ACC112 (cell line): Measurements from ENCODE around the gene KIF26B.

Experiments
- H2AFZ ChIP-seq: fragments of 200-600 bp; sonication (generic); one replicate; pipeline ENCODE4 v1.6.0; 2017; ENCODE audit warnings: antibody characterized with exemption, low read length; ENCODE audit not compliant: unreplicated experiment
- H3K27ac ChIP-seq: fragments of 200-600 bp; sonication (generic); 2 replicates; pipeline ENCODE4 v1.5.1; 2014; ENCODE audit warnings: low read depth, mild to moderate bottlenecking, antibody characterized with exemption, low read length, moderate library complexity
- H3K27me3 ChIP-seq: fragments of 200-600 bp; sonication (generic); 2 replicates; pipeline ENCODE4 v1.6.1; 2014; ENCODE audit warnings: mild to moderate bottlenecking, antibody characterized with exemption, low read length, moderate library complexity, mixed read lengths; ENCODE audit not compliant: insufficient read depth
- H3K36me3 ChIP-seq: fragments of 200-600 bp; sonication (generic); 2 replicates; pipeline ENCODE4 v1.6.1; 2016; ENCODE audit warnings: mild to moderate bottlenecking, antibody characterized with exemption, low read length, moderate library complexity, mixed read lengths; ENCODE audit not compliant: insufficient read depth
- H3K4me1 ChIP-seq: fragments of 200-600 bp; sonication (generic); one replicate; pipeline ENCODE4 v1.6.1; 2016; ENCODE audit warnings: low read length, mixed read lengths; ENCODE audit not compliant: insufficient read depth, unreplicated experiment, control insufficient read depth
- H3K4me3 ChIP-seq: fragments of 200-600 bp; sonication (generic); 2 replicates; pipeline ENCODE4 v1.5.1; 2014; ENCODE audit warnings: mild to moderate bottlenecking, low read depth, low read length
- H3K79me2 ChIP-seq: fragments of 200-600 bp; sonication (generic); one replicate; pipeline ENCODE4 v1.6.0; 2016; ENCODE audit warnings: low read length; ENCODE audit not compliant: control insufficient read depth, unreplicated experiment, insufficient read depth

KIF26B gene

DNA sequence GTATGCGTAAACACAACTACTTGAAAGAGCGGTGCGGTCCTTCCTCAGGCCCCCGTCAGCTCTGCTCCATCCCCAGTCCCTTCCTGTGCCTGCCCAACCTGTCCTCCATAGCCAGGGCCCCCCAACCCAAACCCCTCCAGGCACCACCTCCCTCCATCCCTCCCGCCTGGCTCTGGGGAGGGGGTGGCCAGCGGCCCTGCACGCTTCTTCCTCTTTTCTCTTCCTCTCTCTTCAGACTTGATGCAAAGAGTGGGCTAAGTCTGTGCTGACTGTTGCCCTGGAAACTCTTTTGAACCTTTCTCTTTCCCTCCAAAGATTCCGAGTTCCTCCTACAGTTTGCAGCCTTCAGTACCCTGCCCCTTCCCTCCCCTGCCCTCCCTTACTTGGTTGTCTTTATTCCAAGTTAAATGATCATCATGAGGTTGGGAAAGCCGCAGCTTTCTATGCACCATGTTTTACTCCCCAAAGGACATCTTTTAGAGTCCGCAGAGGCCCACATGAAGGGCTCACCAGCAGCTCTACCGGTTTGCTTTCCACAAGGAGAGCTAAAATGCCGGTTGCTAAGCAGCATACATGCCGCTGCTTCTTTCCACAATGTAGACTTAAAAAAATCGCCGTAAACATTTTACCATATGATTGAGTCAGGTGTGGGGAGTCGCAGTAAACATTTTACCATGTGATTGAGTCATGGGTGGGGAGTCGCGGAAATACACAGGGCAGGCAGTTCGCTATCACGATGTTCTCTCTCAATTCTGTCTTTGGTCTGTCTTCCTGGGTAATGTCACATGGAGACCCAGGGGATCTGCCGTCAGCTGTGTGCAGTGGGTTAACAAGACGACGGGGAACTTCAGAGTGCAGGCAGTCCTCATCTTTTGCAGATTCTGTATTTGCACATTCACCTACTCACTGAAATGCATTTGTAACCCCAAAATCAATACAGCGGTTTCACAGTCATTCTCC, 525.3 kb downstream of the KIF26B start:
- no peak overlapping the region for H3K27ac ChIP-seq

DNA sequence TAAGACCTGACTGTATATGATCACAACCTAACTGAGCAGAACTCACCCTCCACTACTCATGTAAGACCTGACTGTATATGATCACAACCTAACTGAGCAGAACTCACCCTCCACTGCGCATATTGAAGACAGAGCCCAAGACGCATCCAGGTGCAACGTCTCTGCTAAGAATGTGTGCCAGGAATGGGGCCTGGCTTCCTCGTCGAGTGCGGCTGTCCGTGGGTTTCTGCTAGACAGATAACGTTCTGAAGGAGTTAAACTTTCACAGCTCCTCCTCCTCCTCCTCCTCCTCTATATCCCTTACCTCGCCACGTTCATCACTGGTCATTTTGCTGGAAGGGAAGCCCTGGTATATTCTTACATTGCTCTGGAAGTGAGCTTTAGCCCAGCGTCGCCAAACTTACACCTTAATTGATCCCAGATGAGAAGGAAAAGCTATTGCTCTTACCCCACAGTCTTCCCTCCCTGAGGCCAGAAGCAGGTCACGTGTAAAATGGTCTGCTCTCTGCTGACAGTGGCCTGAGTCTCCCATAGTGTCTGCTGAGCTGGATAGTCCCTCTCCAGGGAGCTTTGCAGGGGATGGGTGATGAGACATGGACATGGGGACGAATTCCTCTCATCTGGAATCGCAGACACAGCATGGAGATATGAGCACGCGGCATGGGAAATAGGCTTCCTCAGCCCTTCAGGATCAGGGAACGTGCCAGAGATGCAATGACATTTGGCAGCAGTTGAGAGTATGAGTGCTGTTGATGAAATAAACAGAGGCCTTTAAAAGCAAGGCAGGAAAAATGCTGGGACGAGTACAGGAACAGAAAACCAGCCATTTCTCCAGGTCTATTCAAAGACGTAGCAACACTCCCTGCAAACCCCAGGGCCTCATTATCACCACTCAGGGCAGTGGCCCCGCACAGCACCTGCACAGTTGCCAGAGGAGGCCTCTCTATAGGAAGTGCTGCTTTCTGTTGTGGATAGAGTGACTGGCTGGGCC, 528.1 kb downstream of the KIF26B start:
- H3K4me3 ChIP-seq = no peak overlapping the region
- H2AFZ ChIP-seq = no peak overlapping the region
- H3K27ac ChIP-seq = no peak overlapping the region
- H3K4me1 ChIP-seq = no peaks in the 10 kb centered on the region
- H3K36me3 ChIP-seq = no peaks in the 10 kb centered on the region
- no peaks in the 10 kb centered on the region for H3K27me3 ChIP-seq
- H3K79me2 ChIP-seq = no peaks in the 10 kb centered on the region

More for the DNA sequence above, 525.3 kb downstream of the KIF26B start:
- Histone ChIP-seq H3K4me1 (no peaks in the 10 kb centered on the region), H3K27me3 (no peaks in the 10 kb centered on the region), H3K4me3 (no peak overlapping the region), H2AFZ (no peak overlapping the region), H3K36me3 (no peaks in the 10 kb centered on the region), H3K79me2 (no peaks in the 10 kb centered on the region)

DNA sequence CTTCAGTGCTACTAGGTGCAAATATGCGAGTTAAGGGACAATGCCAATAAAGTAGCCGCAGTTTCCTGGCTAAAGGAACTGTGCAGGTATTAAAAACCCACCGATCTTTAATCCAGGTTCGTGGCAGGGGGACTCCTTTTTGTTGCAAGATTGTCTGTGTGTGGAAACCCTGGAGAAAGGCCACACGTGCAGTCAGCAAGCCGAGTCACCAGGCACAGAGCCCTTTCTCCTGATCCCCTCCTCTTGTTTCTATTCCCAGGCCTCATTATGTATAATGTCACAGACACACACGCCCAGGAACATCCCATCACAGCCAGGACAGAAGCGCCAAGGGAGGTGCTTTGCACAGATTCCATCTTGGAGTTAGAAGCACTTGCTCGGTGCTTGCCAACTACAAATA, 528.9 kb downstream of the KIF26B start:
- H3K79me2 ChIP-seq = no peaks in the 10 kb centered on the region
- no peak overlapping the region for H2AFZ ChIP-seq
- no peaks in the 10 kb centered on the region for H3K27me3 ChIP-seq
- no peaks in the 10 kb centered on the region for H3K4me1 ChIP-seq
- H3K36me3 ChIP-seq = no peaks in the 10 kb centered on the region
- H3K27ac ChIP-seq = no peak overlapping the region
- no peak overlapping the region for H3K4me3 ChIP-seq

DNA sequence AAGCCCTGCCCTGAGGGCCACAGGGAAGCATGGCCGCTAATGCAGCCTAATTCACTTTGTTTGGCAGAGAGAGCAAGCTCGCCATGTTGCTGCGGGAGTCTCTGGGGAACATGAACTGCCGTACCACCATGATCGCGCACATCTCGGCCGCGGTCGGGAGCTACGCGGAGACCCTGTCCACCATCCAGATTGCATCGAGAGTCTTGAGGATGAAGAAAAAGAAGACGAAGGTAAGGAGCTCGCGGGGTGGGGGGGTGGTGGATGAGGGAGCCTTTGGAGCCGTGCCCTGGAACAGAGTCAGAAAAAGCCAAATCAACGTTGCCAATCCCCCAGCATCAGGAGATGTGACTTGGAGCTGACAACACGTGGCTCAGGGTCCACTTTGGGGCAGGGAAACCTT, 529.4 kb downstream of the KIF26B start:
- Histone ChIP-seq H3K4me3 (no peak overlapping the region), H2AFZ (no peak overlapping the region), H3K27me3 (no peaks in the 10 kb centered on the region), H3K27ac (no peak overlapping the region), H3K36me3 (no peaks in the 10 kb centered on the region), H3K79me2 (no peaks in the 10 kb centered on the region), H3K4me1 (no peaks in the 10 kb centered on the region)

DNA sequence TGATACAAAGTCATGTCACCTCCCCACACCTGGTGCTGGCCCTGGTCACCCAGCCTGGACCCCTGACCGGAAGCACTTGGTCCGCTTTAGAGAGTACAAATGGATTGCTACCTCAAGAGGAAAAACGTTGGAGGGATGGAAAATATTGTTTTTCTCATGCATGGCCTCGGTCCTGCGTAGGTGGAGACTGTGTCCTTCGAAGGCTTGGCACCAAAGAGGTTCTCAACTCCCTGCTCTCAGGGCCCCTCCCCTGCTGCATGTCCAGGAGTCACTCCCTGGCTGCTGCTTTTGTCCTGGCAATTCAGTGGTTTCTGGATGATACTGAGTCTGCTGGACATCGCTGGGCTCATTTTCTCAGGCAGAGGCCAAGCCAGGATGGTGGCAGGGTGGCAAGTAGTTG, 529.8 kb downstream of the KIF26B start:
- H3K4me3 ChIP-seq = no peak overlapping the region
- no peaks in the 10 kb centered on the region for H3K79me2 ChIP-seq
- no peak overlapping the region for H3K27ac ChIP-seq
- no peaks in the 10 kb centered on the region for H3K36me3 ChIP-seq
- no peaks in the 10 kb centered on the region for H3K4me1 ChIP-seq
- H3K27me3 ChIP-seq = no peaks in the 10 kb centered on the region
- H2AFZ ChIP-seq = no peak overlapping the region

DNA sequence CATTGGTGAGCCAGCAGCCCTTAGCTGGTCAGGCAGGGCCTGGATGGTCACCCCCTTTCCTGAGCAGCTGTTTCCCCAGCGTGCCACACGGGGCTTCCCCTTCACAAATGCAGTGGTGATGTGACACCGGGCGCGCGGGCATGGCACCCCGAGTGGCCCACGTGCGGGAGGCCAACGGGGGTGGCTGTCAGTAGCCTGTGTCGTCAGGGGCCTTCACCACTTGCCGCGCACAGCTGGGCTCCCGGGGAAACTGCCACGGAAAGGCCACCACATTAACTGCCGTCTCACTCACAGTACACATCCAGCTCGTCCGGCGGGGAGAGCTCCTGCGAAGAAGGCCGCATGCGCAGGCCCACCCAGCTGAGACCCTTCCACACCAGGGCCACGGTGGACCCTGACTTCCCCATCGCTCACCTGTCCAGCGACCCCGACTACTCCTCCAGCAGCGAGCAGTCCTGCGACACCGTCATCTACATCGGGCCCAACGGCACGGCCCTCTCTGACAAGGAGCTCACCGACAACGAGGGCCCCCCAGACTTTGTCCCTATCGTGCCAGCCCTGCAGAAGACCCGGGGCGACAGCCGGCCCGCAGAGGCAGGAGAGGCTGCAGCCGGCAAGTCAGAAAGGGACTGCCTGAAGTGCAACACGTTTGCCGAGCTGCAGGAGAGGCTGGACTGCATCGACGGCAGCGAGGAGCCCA, 530.5 kb downstream of the KIF26B start:
- no peaks in the 10 kb centered on the region for H3K79me2 ChIP-seq
- no peak overlapping the region for H3K4me3 ChIP-seq
- H3K27me3 ChIP-seq = no peaks in the 10 kb centered on the region
- no peaks in the 10 kb centered on the region for H3K4me1 ChIP-seq
- H3K36me3 ChIP-seq = no peaks in the 10 kb centered on the region
- H2AFZ ChIP-seq = no peak overlapping the region
- H3K27ac ChIP-seq = no peak overlapping the region

DNA sequence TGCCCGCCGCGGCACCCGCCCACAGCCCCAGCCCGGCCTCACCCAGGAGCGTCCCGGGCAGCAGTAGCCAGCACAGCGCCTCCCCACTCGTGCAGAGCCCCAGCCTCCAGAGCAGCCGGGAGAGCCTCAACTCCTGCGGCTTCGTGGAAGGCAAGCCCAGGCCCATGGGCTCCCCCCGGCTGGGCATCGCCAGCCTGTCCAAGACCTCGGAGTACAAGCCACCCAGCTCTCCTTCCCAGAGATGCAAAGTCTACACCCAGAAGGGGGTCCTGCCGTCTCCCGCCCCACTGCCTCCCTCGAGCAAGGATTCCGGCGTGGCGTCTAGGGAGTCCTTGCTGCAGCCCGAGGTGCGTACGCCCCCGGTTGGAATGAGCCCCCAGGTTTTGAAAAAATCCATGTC, 531.2 kb downstream of the KIF26B start:
- H3K4me1 ChIP-seq = no peaks in the 10 kb centered on the region
- no peaks in the 10 kb centered on the region for H3K36me3 ChIP-seq
- no peaks in the 10 kb centered on the region for H3K27me3 ChIP-seq
- no peak overlapping the region for H3K4me3 ChIP-seq
- H3K79me2 ChIP-seq = no peaks in the 10 kb centered on the region
- no peak overlapping the region for H3K27ac ChIP-seq
- no peak overlapping the region for H2AFZ ChIP-seq

DNA sequence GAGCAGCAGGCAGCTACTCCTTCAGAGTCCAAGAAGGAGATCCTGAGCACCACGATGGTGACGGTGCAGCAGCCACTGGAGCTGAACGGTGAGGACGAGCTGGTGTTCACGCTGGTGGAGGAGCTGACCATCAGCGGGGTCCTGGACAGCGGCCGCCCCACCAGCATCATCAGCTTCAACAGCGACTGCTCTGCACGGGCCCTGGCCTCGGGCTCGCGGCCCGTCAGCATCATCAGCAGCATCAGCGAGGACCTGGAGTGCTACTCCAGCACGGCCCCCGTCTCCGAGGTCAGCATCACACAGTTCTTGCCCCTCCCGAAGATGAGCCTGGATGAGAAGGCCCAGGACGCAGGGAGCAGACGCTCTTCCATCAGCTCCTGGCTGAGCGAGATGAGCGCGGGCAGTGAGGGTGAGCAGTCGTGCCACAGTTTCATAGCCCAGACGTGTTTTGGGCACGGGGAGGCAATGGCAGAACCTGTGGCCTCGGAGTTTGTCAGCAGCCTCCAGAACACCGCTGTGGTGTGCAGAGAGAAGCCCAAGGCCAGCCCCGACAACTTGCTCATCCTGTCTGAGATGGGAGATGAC, 531.8 kb downstream of the KIF26B start:
- H3K27me3 ChIP-seq = no peaks in the 10 kb centered on the region
- H3K4me1 ChIP-seq = no peaks in the 10 kb centered on the region
- H2AFZ ChIP-seq = no peak overlapping the region
- no peaks in the 10 kb centered on the region for H3K36me3 ChIP-seq
- H3K27ac ChIP-seq = no peak overlapping the region
- H3K4me3 ChIP-seq = no peak overlapping the region
- no peaks in the 10 kb centered on the region for H3K79me2 ChIP-seq

DNA sequence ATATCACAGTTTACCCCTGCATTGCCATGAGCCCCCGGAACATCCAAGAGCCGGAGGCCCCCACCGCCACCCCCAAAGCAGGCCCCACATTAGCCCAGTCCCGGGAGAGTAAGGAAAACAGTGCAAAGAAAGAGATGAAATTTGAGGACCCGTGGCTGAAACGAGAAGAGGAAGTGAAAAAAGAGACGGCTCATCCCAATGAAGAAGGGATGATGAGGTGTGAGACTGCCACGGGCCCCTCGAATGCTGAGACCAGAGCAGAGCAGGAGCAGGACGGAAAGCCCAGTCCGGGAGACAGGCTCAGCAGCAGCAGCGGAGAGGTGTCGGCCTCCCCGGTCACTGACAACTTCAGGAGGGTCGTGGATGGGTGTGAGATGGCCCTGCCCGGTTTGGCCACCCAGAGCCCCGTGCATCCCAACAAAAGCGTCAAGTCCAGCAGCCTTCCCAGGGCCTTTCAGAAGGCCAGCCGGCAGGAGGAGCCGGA, 532.4 kb downstream of the KIF26B start:
- H3K79me2 ChIP-seq = no peaks in the 10 kb centered on the region
- no peaks in the 10 kb centered on the region for H3K27me3 ChIP-seq
- no peak overlapping the region for H3K27ac ChIP-seq
- peak overlapping the region; percentile 82 for H3K4me3 ChIP-seq
- H2AFZ ChIP-seq = no peak overlapping the region
- H3K4me1 ChIP-seq = no peaks in the 10 kb centered on the region
- H3K36me3 ChIP-seq = no peaks in the 10 kb centered on the region
